HEK293T (cell line): ENCODE measurements around the gene ARHGAP12.

ENCODE experiments used
- BHLHE40 ChIP-seq: fragments of 450-650 bp; IDR thresholded peaks from 2 replicates; pipeline ENCODE4 v1.6.1; 2016; ENCODE audit warnings: mild to moderate bottlenecking, moderate library complexity, borderline replicate concordance
- FOXA1 ChIP-seq: fragments of 450-650 bp; IDR thresholded peaks from 2 replicates; pipeline ENCODE4 v1.6.1; 2016; ENCODE audit warnings: mild to moderate bottlenecking
- FOXK2 ChIP-seq: fragments of 450-650 bp; IDR thresholded peaks from 2 replicates; pipeline ENCODE4 v1.6.1; 2016; ENCODE audit warnings: mild to moderate bottlenecking
- FOXM1 ChIP-seq: fragments of 450-650 bp; IDR thresholded peaks from 2 replicates; pipeline ENCODE4 v1.6.1; 2017; ENCODE audit warnings: mild to moderate bottlenecking, borderline replicate concordance
- L3MBTL2 ChIP-seq: fragments of 450-650 bp; conservative IDR thresholded peaks from 2 replicates; pipeline ENCODE4 v1.6.1; 2016; ENCODE audit warnings: mild to moderate bottlenecking
- LEF1 ChIP-seq: fragments of 450-650 bp; IDR thresholded peaks from 2 replicates; pipeline ENCODE4 v1.6.1; 2017; ENCODE audit warnings: mild to moderate bottlenecking, borderline replicate concordance
- NFRKB ChIP-seq: fragments of 450-650 bp; IDR thresholded peaks from 2 replicates; pipeline ENCODE4 v1.6.1; 2016; ENCODE audit warnings: mild to moderate bottlenecking, moderate library complexity
- SP1 ChIP-seq: fragments of 450-650 bp; IDR thresholded peaks from 2 replicates; pipeline ENCODE4 v1.6.1; 2017
- SUZ12 ChIP-seq: fragments of 450-650 bp; IDR thresholded peaks from 2 replicates; pipeline ENCODE4 v1.6.1; 2016; ENCODE audit warnings: mild to moderate bottlenecking
- ZNF384 ChIP-seq: fragments of 450-650 bp; IDR thresholded peaks from 2 replicates; pipeline ENCODE4 v1.6.1; 2016
- TF ChIP-seq, protein P1 (sequence below): fragments of 450-650 bp; IDR thresholded peaks from 2 replicates; pipeline ENCODE4 v1.6.1; 2016

DNA sequence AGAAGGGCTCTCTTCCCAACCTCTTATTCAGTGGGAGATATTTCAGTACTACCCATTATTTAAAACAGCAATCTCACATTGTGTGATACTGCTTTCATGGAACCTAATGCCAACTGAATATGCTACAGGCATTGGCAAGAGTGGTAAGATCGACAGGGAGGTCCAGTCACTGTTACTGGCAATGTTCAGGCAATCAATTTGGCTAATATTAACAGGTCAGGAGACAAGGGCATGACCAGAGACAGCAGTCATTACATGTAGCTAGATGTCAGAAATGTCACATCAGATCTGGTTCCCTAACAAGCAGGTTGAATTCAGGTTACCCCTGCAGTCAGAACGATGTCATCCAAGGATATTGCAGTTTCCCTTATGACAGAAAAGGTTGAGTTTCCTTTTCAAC lies 129.4 kb downstream of the ARHGAP12 start:
- TF ChIP-seq BHLHE40 (no peak), FOXA1 (no peak), SUZ12 (no peak), ZNF384 (no peak), LEF1 (no peak), SP1 (no peak), NFRKB (no peak), FOXM1 (no peak), L3MBTL2 (no peak), FOXK2 (no peak)
- TF ChIP-seq, protein P1, sequence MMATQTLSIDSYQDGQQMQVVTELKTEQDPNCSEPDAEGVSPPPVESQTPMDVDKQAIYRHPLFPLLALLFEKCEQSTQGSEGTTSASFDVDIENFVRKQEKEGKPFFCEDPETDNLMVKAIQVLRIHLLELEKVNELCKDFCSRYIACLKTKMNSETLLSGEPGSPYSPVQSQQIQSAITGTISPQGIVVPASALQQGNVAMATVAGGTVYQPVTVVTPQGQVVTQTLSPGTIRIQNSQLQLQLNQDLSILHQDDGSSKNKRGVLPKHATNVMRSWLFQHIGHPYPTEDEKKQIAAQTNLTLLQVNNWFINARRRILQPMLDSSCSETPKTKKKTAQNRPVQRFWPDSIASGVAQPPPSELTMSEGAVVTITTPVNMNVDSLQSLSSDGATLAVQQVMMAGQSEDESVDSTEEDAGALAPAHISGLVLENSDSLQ = no peak
